HepG2 (cell line): ENCODE results near the gene MRPL28. TPM values are rescaled to one million over a fixed set of nuclear protein-coding genes. Genes with fewer than 3 reads are reported as not detected.

Source experiments
- ARHGAP35 ChIP-seq: sonication (generic); formaldehyde crosslinking; IDR thresholded peaks from 2 replicates; pipeline ENCODE4 v1.9.0; 2022; ENCODE audit warnings: mild to moderate bottlenecking, inconsistent platforms, moderate library complexity, missing genetic modification reagents, borderline replicate concordance
- ATM ChIP-seq: fragments of 450-650 bp; IDR thresholded peaks from 2 replicates; pipeline ENCODE4 v1.7.1; 2017; ENCODE audit warnings: mild to moderate bottlenecking, borderline replicate concordance
- MYNN ChIP-seq: sonication (generic); formaldehyde crosslinking; IDR thresholded peaks from 2 replicates; pipeline ENCODE4 v1.4.0; 2020; ENCODE audit warnings: mild to moderate bottlenecking, low read depth, missing genetic modification reagents
- NR2C2 ChIP-seq: sonication (generic); formaldehyde crosslinking; IDR thresholded peaks from 2 replicates; pipeline ENCODE4 v1.4.0; 2020; ENCODE audit warnings: missing genetic modification reagents, mild to moderate bottlenecking, moderate library complexity, borderline replicate concordance
- NR2F6 ChIP-seq, 2 experiments: IDR thresholded peaks; 2 replicates each; pipeline ENCODE4 v1.6.1; 2016; ENCODE audit warnings: antibody characterized with exemption in 1 of 2, mild to moderate bottlenecking in 1 of 2
- PITX1 ChIP-seq: sonication (generic); formaldehyde crosslinking; IDR thresholded peaks from 2 replicates; pipeline ENCODE4 v1.5.1; 2020; ENCODE audit warnings: mild to moderate bottlenecking, missing genetic modification reagents
- SIN3A ChIP-seq: IDR thresholded peaks from 2 replicates; pipeline ENCODE4 v1.6.1; 2011; ENCODE audit warnings: low read depth, mild to moderate bottlenecking, control low read depth, low read length, borderline replicate concordance
- SMAD9 ChIP-seq: sonication (generic); formaldehyde crosslinking; IDR thresholded peaks from 2 replicates; pipeline ENCODE4 v1.5.1; 2020; ENCODE audit warnings: mild to moderate bottlenecking, missing genetic modification reagents
- ZBTB42 ChIP-seq: sonication (generic); formaldehyde crosslinking; IDR thresholded peaks from 2 replicates; pipeline ENCODE4 v1.5.0; 2020; ENCODE audit warnings: mild to moderate bottlenecking, missing genetic modification reagents
- ZFP36L1 ChIP-seq: sonication (generic); formaldehyde crosslinking; IDR thresholded peaks from 2 replicates; pipeline ENCODE4 v1.8.0; 2022; ENCODE audit warnings: mild to moderate bottlenecking, missing genetic modification reagents, moderate library complexity
- ZKSCAN5 ChIP-seq: sonication (generic); formaldehyde crosslinking; IDR thresholded peaks from 2 replicates; pipeline ENCODE4 v1.5.1; 2020; ENCODE audit warnings: mild to moderate bottlenecking, missing genetic modification reagents
- ZKSCAN8 ChIP-seq: IDR thresholded peaks from 2 replicates; pipeline ENCODE4 v1.6.1; 2016; ENCODE audit warnings: borderline replicate concordance, missing genetic modification reagents, missing compliant biosample characterization
- ZNF10 ChIP-seq: sonication (generic); formaldehyde crosslinking; IDR thresholded peaks from 2 replicates; pipeline ENCODE4 v1.4.0; 2020; ENCODE audit warnings: mild to moderate bottlenecking, low read depth, missing genetic modification reagents, borderline replicate concordance
- ZNF121 ChIP-seq: sonication (generic); formaldehyde crosslinking; IDR thresholded peaks from 2 replicates; pipeline ENCODE4 v1.5.0; 2020; ENCODE audit warnings: mild to moderate bottlenecking, missing genetic modification reagents
- ZNF354B ChIP-seq: sonication (generic); formaldehyde crosslinking; IDR thresholded peaks from 2 replicates; pipeline ENCODE4 v1.8.0; 2022; ENCODE audit warnings: mild to moderate bottlenecking, missing genetic modification reagents
- ZNF761 ChIP-seq: sonication (generic); formaldehyde crosslinking; conservative IDR thresholded peaks from 2 replicates; pipeline ENCODE4 v1.4.0; 2020; ENCODE audit warnings: mild to moderate bottlenecking, missing genetic modification reagents
- ZNF766 ChIP-seq: sonication (generic); formaldehyde crosslinking; IDR thresholded peaks from 2 replicates; pipeline ENCODE4 v1.5.0; 2020; ENCODE audit warnings: missing genetic modification reagents, borderline replicate concordance
- polyA plus RNA-seq, 8 experiments: library from polyadenylated mRNA; depleted of rRNA in 3 of 8; stranded (reverse) in 7 of 8; unstranded in 1 of 8; fragments of >200 nt; fragmentation: Illumina TruSeq in 4 of 8; extraction: Trizol in 4 of 8; gene quantifications; 2 replicates each; pipeline versions ENCODE4 v1.2.1 to v1.2.3, GENCODE V29; 2011 to 2016; ENCODE audit warnings: low read depth in 4 of 8, missing spikeins in 1 of 8, mixed read lengths in 1 of 8; ENCODE audit not compliant: insufficient read depth in 1 of 8
- total RNA-seq, 5 experiments: library from RNA; depleted of rRNA; stranded (reverse); fragments of >200 nt; fragmentation: Illumina TruSeq; extraction: Trizol; gene quantifications; 2 replicates each; pipeline ENCODE4 v1.2.3, GENCODE V29; 2016; ENCODE audit warnings: low read depth in 1 of 5
- TF ChIP-seq, protein P1 (sequence below): sonication (generic); formaldehyde crosslinking; conservative IDR thresholded peaks from 2 replicates; pipeline ENCODE4 v1.4.0; 2020; ENCODE audit warnings: mild to moderate bottlenecking, missing genetic modification reagents, moderate library complexity
- TF ChIP-seq, protein P2 (sequence below): sonication (generic); formaldehyde crosslinking; IDR thresholded peaks from 2 replicates; pipeline ENCODE4 v1.4.0; 2020; ENCODE audit warnings: missing genetic modification reagents
- TF ChIP-seq, protein P3 (sequence below): sonication (generic); formaldehyde crosslinking; IDR thresholded peaks from 2 replicates; pipeline ENCODE4 v1.4.0; 2020; ENCODE audit warnings: mild to moderate bottlenecking, missing genetic modification reagents
- TF ChIP-seq, protein P4 (sequence below): sonication (generic); formaldehyde crosslinking; IDR thresholded peaks from 2 replicates; pipeline ENCODE4 v1.9.0; 2021; ENCODE audit warnings: missing genetic modification reagents, mild to moderate bottlenecking, borderline replicate concordance

MRPL28 gene
- total and polyA plus RNA-seq, 2 of the 13 experiments (the other 11 are each of a cell fraction or from before 2014, with no cell fraction given), result 114 to 135 TPM

DNA sequence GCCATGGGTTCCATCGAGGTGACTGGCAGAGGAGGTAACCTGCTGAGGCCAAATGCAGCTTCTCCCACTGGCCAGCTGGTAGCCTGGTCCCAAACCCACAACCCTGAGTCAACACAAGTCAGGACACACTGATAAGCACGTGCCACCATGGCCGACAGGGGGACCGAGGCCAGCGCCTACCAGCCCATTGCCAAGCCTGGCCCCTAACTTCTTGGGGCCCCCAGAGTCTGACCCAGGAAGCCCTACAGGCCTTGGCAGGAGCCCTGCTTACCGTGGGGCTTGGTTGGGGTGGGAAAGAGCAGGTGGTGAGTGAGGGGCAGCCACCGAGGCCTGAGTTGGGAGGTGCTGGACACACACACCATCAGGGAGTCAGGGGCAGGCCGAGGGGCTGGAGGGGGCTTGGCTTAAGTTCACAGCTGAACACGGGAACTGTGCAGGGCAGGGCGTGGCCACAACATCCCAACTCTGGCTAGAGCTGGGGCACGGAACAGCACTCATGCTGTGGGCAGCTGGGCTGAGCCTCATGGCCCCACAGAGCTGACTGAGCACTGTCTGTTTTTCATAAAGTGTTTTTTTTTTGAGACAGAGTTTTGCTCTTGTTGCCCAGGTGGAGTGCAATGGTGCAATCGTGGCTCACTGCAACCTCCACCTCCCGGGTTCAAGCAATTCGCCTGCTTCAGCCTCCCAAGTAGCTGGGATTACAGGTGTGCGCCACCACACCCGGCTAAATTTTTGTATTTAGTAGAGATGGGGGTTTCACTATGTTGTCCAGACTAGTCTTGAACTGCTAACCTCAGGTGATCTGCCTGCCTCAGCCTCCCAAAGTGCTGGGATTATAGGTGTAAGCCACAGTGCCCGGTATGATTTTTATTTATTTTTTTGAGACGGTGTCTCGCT, 5.5 kb downstream of the MRPL28 start (continued):
- TF ChIP-seq, protein P1, sequence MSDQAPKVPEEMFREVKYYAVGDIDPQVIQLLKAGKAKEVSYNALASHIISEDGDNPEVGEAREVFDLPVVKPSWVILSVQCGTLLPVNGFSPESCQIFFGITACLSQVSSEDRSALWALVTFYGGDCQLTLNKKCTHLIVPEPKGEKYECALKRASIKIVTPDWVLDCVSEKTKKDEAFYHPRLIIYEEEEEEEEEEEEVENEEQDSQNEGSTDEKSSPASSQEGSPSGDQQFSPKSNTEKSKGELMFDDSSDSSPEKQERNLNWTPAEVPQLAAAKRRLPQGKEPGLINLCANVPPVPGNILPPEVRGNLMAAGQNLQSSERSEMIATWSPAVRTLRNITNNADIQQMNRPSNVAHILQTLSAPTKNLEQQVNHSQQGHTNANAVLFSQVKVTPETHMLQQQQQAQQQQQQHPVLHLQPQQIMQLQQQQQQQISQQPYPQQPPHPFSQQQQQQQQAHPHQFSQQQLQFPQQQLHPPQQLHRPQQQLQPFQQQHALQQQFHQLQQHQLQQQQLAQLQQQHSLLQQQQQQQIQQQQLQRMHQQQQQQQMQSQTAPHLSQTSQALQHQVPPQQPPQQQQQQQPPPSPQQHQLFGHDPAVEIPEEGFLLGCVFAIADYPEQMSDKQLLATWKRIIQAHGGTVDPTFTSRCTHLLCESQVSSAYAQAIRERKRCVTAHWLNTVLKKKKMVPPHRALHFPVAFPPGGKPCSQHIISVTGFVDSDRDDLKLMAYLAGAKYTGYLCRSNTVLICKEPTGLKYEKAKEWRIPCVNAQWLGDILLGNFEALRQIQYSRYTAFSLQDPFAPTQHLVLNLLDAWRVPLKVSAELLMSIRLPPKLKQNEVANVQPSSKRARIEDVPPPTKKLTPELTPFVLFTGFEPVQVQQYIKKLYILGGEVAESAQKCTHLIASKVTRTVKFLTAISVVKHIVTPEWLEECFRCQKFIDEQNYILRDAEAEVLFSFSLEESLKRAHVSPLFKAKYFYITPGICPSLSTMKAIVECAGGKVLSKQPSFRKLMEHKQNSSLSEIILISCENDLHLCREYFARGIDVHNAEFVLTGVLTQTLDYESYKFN (CRISPR knock-in tag), result 0 out of 2 replicates have a peak, but pooled peaks have one; percentile 14
- TF ChIP-seq NR2F6 (IDR thresholded peaks at IDR 0.05) (no peak), NR2F6 (CRISPR knock-in tag; IDR thresholded peaks at IDR 0.05) (no peak), ZKSCAN5 (CRISPR knock-in tag) (no peak), ZKSCAN8 (no peak), ZNF10 (no peak), NR2C2 (no peak), PITX1 (CRISPR knock-in tag) (no peak), ZBTB42 (CRISPR knock-in tag) (no peak), ZFP36L1 (CRISPR knock-in tag) (no peak), ZNF766 (CRISPR knock-in tag) (no peak), MYNN (CRISPR knock-in tag) (no peak), ZNF354B (CRISPR knock-in tag) (no peak), ZNF121 (CRISPR knock-in tag) (no peak), ARHGAP35 (CRISPR knock-in tag) (no peak), ATM (no peak), SMAD9 (no peak), ZNF761 (CRISPR knock-in tag) (no peak), SIN3A (no peak)
- TF ChIP-seq, protein P2, sequence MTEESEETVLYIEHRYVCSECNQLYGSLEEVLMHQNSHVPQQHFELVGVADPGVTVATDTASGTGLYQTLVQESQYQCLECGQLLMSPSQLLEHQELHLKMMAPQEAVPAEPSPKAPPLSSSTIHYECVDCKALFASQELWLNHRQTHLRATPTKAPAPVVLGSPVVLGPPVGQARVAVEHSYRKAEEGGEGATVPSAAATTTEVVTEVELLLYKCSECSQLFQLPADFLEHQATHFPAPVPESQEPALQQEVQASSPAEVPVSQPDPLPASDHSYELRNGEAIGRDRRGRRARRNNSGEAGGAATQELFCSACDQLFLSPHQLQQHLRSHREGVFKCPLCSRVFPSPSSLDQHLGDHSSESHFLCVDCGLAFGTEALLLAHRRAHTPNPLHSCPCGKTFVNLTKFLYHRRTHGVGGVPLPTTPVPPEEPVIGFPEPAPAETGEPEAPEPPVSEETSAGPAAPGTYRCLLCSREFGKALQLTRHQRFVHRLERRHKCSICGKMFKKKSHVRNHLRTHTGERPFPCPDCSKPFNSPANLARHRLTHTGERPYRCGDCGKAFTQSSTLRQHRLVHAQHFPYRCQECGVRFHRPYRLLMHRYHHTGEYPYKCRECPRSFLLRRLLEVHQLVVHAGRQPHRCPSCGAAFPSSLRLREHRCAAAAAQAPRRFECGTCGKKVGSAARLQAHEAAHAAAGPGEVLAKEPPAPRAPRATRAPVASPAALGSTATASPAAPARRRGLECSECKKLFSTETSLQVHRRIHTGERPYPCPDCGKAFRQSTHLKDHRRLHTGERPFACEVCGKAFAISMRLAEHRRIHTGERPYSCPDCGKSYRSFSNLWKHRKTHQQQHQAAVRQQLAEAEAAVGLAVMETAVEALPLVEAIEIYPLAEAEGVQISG (CRISPR knock-in tag), result no peak
- TF ChIP-seq, protein P3, sequence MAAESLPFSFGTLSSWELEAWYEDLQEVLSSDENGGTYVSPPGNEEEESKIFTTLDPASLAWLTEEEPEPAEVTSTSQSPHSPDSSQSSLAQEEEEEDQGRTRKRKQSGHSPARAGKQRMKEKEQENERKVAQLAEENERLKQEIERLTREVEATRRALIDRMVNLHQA (CRISPR knock-in tag), result no peak
- TF ChIP-seq, protein P4, sequence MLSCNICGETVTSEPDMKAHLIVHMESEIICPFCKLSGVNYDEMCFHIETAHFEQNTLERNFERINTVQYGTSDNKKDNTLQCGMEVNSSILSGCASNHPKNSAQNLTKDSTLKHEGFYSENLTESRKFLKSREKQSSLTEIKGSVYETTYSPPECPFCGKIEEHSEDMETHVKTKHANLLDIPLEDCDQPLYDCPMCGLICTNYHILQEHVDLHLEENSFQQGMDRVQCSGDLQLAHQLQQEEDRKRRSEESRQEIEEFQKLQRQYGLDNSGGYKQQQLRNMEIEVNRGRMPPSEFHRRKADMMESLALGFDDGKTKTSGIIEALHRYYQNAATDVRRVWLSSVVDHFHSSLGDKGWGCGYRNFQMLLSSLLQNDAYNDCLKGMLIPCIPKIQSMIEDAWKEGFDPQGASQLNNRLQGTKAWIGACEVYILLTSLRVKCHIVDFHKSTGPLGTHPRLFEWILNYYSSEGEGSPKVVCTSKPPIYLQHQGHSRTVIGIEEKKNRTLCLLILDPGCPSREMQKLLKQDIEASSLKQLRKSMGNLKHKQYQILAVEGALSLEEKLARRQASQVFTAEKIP, result no peak
